A549 (cell line): ENCODE data around the gene ATOX1. TPM values are rescaled to one million over a fixed set of nuclear protein-coding genes. Genes with fewer than 3 reads are reported as not detected.
A peak's percentile ranks its signal among the peaks of the same experiment; 100 is the strongest.

ENCODE experiments used
- ATAC-seq, 2 experiments: fragments of 200-7000 bp in 1 of 2; fragments of >200 bp in 1 of 2; cut with Nextera tagmentation in 1 of 2; cut with Tn5 transposase in 1 of 2; 3 replicates each; pipeline versions ENCODE4 v1.8.0 to v1.9.1; 2018 to 2020; ENCODE audit warnings: mild to moderate bottlenecking in 1 of 2, moderate library complexity in 1 of 2
- CTCF ChIA-PET: fragments of 300-600 bp; sonication (Branson Sonifier 250); formaldehyde crosslinking; extraction: SDS; loops from one replicate; lab custom pipeline; 2021; ENCODE audit warnings: antibody characterized with exemption, inconsistent platforms; lab: Yijun Ruan, JAX
- POLR2A ChIA-PET: fragments of 350-600 bp; formaldehyde crosslinking; extraction: SDS; loops from one replicate; lab custom pipeline; 2021; ENCODE audit warnings: antibody characterized with exemption, inconsistent platforms; lab: Yijun Ruan, JAX
- DNase-seq, 2 experiments: peaks; one replicate each; pipeline versions ENCODE4 v3.0.0 to v3.0.0-alpha.2; 2011 to 2016; ENCODE audit warnings: low read depth in 1 of 2, low spot score in 1 of 2
- FAIRE-seq: peaks from 2 replicates; lab custom pipeline; 2011; peaks lifted over from hg19 to GRCh38; lab: Jason Lieb, UNC
- H3K27ac ChIP-seq, 2 experiments: fragments of >200 bp; sonication (Bioruptor Twin); formaldehyde crosslinking; 3 replicates each; pipeline ENCODE4 v1.5.1; 2016 to 2017
- H3K4me1 ChIP-seq: fragments of >200 bp; sonication (Bioruptor Twin); formaldehyde crosslinking; 3 replicates; pipeline ENCODE4 v1.6.1; 2016
- H3K4me2 ChIP-seq: fragments of >200 bp; sonication (Bioruptor Twin); formaldehyde crosslinking; 3 replicates; pipeline ENCODE4 v1.6.1; 2016
- H3K4me3 ChIP-seq: fragments of >200 bp; sonication (Bioruptor Twin); formaldehyde crosslinking; 3 replicates; pipeline ENCODE4 v1.5.1; 2016
- H3K9me3 ChIP-seq: fragments of >200 bp; sonication (Bioruptor Twin); formaldehyde crosslinking; 3 replicates; pipeline ENCODE4 v1.6.1; 2016
- BHLHE40 ChIP-seq: IDR thresholded peaks from 2 replicates; pipeline ENCODE4 v1.6.1; 2012; ENCODE audit warnings: low read depth, low read length, inconsistent platforms
- CHD2 ChIP-seq: fragments of 150-350 bp; IDR thresholded peaks from 2 replicates; pipeline ENCODE4 v1.6.1; 2014; ENCODE audit warnings: low read length; ENCODE audit not compliant: partially characterized antibody
- EHMT2 ChIP-seq: fragments of 200-600 bp; sonication (generic); IDR thresholded peaks from 2 replicates; pipeline ENCODE4 v1.6.1; 2016; ENCODE audit warnings: antibody characterized with exemption, low read depth, mild to moderate bottlenecking, moderate library complexity
- EP300 ChIP-seq, 2 experiments: fragments of >200 bp; sonication (Bioruptor Twin); formaldehyde crosslinking; IDR thresholded peaks; 2 replicates in 1 of 2; 3 replicates in 1 of 2; pipeline ENCODE4 v1.6.1; 2016 to 2017
- ESRRA ChIP-seq: fragments of 150-350 bp; IDR thresholded peaks from 2 replicates; pipeline ENCODE4 v1.6.1; 2014; ENCODE audit warnings: mild to moderate bottlenecking, low read length, borderline replicate concordance
- FOSB ChIP-seq: fragments of 250-450 bp; sonication (Bioruptor Pico); IDR thresholded peaks from 2 replicates; pipeline ENCODE4 v1.5.0; 2020; ENCODE audit warnings: mild to moderate bottlenecking, moderate library complexity
- FOSL2 ChIP-seq, 2 experiments: fragments of 450-650 bp in 1 of 2; fragments of >200 bp in 1 of 2; sonication (Bioruptor Twin) in 1 of 2; formaldehyde crosslinking; IDR thresholded peaks; 2 replicates each; pipeline versions ENCODE4 v1.5.0 to v1.6.1; 2016 to 2020; ENCODE audit warnings: mild to moderate bottlenecking in 1 of 2, moderate library complexity in 1 of 2
- HDAC2 ChIP-seq: fragments of 200-600 bp; sonication (generic); IDR thresholded peaks from 2 replicates; pipeline ENCODE4 v1.6.1; 2016
- HEYL ChIP-seq: fragments of 250-450 bp; sonication (Bioruptor Pico); IDR thresholded peaks from 2 replicates; pipeline ENCODE4 v1.8.0; 2021; ENCODE audit warnings: mild to moderate bottlenecking, moderate library complexity
- HOXA7 ChIP-seq: fragments of 250-450 bp; sonication (Bioruptor Pico); IDR thresholded peaks from 2 replicates; pipeline ENCODE4 v1.5.0; 2020; ENCODE audit warnings: mild to moderate bottlenecking, moderate library complexity
- HOXB5 ChIP-seq: fragments of 250-450 bp; sonication (Bioruptor Pico); IDR thresholded peaks from 2 replicates; pipeline ENCODE4 v1.5.0; 2020; ENCODE audit warnings: mild to moderate bottlenecking, moderate library complexity
- KDM1A ChIP-seq: fragments of 200-600 bp; sonication (generic); IDR thresholded peaks from 2 replicates; pipeline ENCODE4 v1.6.1; 2016; ENCODE audit warnings: low read depth, mild to moderate bottlenecking
- KDM5A ChIP-seq: fragments of 200-600 bp; sonication (generic); IDR thresholded peaks from 2 replicates; pipeline ENCODE4 v1.6.1; 2016; ENCODE audit warnings: antibody characterized with exemption, mild to moderate bottlenecking
- MAZ ChIP-seq: fragments of 150-350 bp; IDR thresholded peaks from 2 replicates; pipeline ENCODE4 v1.6.1; 2014; ENCODE audit warnings: antibody characterized with exemption, low read depth, low read length, borderline replicate concordance
- POLR2AphosphoS2 ChIP-seq: conservative IDR thresholded peaks from 2 replicates; pipeline ENCODE4 v1.6.1; 2012; ENCODE audit warnings: low read length, improper control_type of control experiment, inconsistent platforms
- RAD21 ChIP-seq, 2 experiments: fragments of >200 bp in 1 of 2; sonication (Bioruptor Twin) in 1 of 2; formaldehyde crosslinking in 1 of 2; IDR thresholded peaks in 1 of 2; conservative IDR thresholded peaks in 1 of 2; 2 replicates in 1 of 2; 3 replicates in 1 of 2; pipeline ENCODE4 v1.6.1; 2012 to 2018; ENCODE audit warnings: inconsistent platforms in 1 of 2
- RFX5 ChIP-seq: fragments of 450-650 bp; IDR thresholded peaks from 2 replicates; pipeline ENCODE4 v1.7.1; 2014; ENCODE audit warnings: antibody characterized with exemption, mild to moderate bottlenecking, moderate library complexity
- TFCP2L1 ChIP-seq: fragments of 250-450 bp; sonication (Bioruptor Pico); IDR thresholded peaks from 2 replicates; pipeline ENCODE4 v1.5.0; 2021; ENCODE audit warnings: mild to moderate bottlenecking
- ZC3H11A ChIP-seq: fragments of 450-650 bp; IDR thresholded peaks from 2 replicates; pipeline ENCODE4 v1.6.1; 2014; ENCODE audit warnings: antibody characterized with exemption, mild to moderate bottlenecking
- ZFP36 ChIP-seq: fragments of 450-650 bp; IDR thresholded peaks from 2 replicates; pipeline ENCODE4 v1.6.1; 2014; ENCODE audit warnings: borderline replicate concordance; ENCODE audit not compliant: partially characterized antibody
- WGBS: methylation state at CpG from one replicate; pipeline ENCODE4 v1.1.6; 2017; ENCODE audit errors: missing lambda C conversion rate; 5-methylcytosine and 5-hydroxymethylcytosine counted together
- polyA plus RNA-seq, 4 experiments: library from polyadenylated mRNA; depleted of rRNA in 3 of 4; stranded (reverse); fragments of >200 nt; fragmentation: RNase III in 1 of 4; extraction: RNeasy Plus Mini Kit Qiagen cat#74134 plus additional on column Dnase treatment in 1 of 4; gene quantifications; 2 replicates in 3 of 4; 3 replicates in 1 of 4; pipeline ENCODE4 v1.2.3, GENCODE V29; 2011 to 2017
- TF ChIP-seq, protein P1 (sequence below): fragments of >200 bp; sonication (Bioruptor Twin); formaldehyde crosslinking; IDR thresholded peaks from 3 replicates; pipeline ENCODE4 v1.5.1; 2016
- TF ChIP-seq, protein P2 (sequence below): IDR thresholded peaks from 2 replicates; pipeline ENCODE4 v1.6.1; 2012

The ATOX1 gene
- polyA plus RNA-seq, 2 of the 4 experiments (the other 2 are of a cell fraction): 58.1 to 218 TPM

DNA sequence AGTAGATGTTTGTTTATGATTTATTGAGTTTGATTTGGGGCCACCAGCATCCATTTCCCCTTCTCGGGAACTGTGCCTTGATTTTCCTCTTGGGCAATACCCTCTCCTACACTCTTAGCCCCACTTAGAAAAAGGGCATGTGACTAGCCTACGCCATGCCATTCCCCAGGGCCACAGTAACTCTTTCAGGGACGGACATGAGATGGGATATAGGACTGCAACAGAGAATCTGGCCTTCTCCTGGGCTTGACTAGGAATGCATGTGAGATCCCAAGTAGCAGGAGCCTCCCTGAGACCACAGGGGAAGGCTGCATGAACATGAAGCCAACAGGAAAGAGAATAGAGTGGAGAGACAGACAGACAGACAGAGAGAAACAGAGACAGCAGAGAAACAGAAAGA lies 41.0 kb downstream of the ATOX1 start:
- FAIRE-seq (no peak), DNase-seq (no peak), ATAC-seq (peak in 1 of 2 experiments; percentile 9; a peak in 1 of 6 replicates)
- peaks cover 12% of the 10 kb centered on the region; the same call in 2 of the 3 replicates for H3K4me1 ChIP-seq
- 61% methylated on average over 3 of the region's 3 CpGs for WGBS
- POLR2A ChIA-PET: interaction anchor here (0.7 kb wide), 1 partner anchor 709 kb away, joined by 3 read pairs; no protein-coding TSS in a partner anchor
- H3K9me3 ChIP-seq: no peaks in the 10 kb centered on the region
- CTCF ChIA-PET: interaction anchor here (1.2 to 9.4 kb wide), 4 partner anchors 18 to 65 kb away, joined by 4 to 65 read pairs (median 8); no protein-coding TSS in a partner anchor
- TF ChIP-seq, protein P1, sequence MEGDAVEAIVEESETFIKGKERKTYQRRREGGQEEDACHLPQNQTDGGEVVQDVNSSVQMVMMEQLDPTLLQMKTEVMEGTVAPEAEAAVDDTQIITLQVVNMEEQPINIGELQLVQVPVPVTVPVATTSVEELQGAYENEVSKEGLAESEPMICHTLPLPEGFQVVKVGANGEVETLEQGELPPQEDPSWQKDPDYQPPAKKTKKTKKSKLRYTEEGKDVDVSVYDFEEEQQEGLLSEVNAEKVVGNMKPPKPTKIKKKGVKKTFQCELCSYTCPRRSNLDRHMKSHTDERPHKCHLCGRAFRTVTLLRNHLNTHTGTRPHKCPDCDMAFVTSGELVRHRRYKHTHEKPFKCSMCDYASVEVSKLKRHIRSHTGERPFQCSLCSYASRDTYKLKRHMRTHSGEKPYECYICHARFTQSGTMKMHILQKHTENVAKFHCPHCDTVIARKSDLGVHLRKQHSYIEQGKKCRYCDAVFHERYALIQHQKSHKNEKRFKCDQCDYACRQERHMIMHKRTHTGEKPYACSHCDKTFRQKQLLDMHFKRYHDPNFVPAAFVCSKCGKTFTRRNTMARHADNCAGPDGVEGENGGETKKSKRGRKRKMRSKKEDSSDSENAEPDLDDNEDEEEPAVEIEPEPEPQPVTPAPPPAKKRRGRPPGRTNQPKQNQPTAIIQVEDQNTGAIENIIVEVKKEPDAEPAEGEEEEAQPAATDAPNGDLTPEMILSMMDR: no peak
- TF ChIP-seq ZFP36 (no peak), EHMT2 (no peak), ZC3H11A (no peak), EP300 (IDR thresholded peaks at IDR 0.05) (no peak), FOSL2 (IDR thresholded peaks at IDR 0.05) (no peak), FOSL2 (CRISPR knock-in tag; IDR thresholded peaks at IDR 0.05) (no peak), HOXB5 (CRISPR knock-in tag) (no peak), HEYL (CRISPR knock-in tag) (no peak), MAZ (no peak), CHD2 (no peak), TFCP2L1 (CRISPR knock-in tag) (no peak), BHLHE40 (no peak), FOSB (CRISPR knock-in tag) (no peak), POLR2AphosphoS2 (no peak), KDM1A (no peak)
- TF ChIP-seq, protein P2, sequence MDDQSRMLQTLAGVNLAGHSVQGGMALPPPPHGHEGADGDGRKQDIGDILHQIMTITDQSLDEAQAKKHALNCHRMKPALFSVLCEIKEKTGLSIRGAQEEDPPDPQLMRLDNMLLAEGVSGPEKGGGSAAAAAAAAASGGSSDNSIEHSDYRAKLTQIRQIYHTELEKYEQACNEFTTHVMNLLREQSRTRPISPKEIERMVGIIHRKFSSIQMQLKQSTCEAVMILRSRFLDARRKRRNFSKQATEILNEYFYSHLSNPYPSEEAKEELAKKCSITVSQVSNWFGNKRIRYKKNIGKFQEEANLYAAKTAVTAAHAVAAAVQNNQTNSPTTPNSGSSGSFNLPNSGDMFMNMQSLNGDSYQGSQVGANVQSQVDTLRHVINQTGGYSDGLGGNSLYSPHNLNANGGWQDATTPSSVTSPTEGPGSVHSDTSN: no peak
- H3K4me3 ChIP-seq: no peak overlapping the region
- H3K27ac ChIP-seq: peak overlapping the region in 1 of 2 experiments; percentile 66; a peak in 2 of 6 replicates
- no peak overlapping the region for H3K4me2 ChIP-seq

DNA sequence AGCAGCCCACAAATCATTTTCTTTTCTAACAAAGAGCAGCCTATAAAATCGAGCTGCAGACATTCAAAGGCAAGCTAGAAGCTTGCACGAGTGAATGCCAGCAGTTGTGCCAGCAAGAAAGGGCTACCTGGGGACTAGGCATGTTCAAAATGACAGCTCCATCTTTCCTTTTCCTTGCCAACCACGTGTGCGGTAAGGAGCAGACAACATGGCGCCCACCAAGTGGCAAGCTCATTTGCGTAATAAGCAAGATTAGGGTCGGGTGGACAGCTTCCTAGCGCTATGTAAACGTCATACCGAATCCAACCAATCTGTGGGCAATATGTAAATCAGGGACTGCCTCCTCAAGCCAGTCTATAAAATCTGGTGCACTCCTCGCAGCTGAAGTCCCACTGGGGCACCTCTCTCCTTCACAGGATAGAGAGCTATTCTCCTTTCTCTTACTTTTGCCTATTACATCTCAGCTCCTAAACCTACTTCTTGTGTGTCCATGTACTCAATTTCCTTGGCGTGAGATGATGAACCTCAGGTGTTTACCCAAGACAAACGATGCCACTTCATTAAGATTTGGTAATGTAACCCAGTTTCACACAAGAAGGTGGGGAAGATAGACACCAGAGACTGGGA lies 49.2 kb downstream of the ATOX1 start:
- no peak for DNase-seq
- CTCF ChIA-PET: interaction anchor here (0.8 to 1.6 kb wide), 3 partner anchors 31 to 51 kb away, joined by 3 to 4 read pairs (median 3); no protein-coding TSS in a partner anchor
- POLR2A ChIA-PET: interaction anchor here (0.8 kb wide), 1 partner anchor 62 kb away, joined by 4 read pairs; the partner anchor contains the start of gene G3BP1
- Histone ChIP-seq H3K4me1 (peaks cover under 1% of the 10 kb centered on the region; the same call in 2 of the 3 replicates), H3K4me2 (no peak overlapping the region), H3K27ac (no peak overlapping the region), H3K9me3 (peaks cover 3% of the 10 kb centered on the region; the same call in 2 of the 3 replicates), H3K4me3 (no peak overlapping the region)
- no peak for FAIRE-seq
- no peak for ATAC-seq
- 48% methylated on average over 13 of the region's 13 CpGs for WGBS
- no peak for TF ChIP-seq ESRRA
- no peak for TF ChIP-seq RAD21 (conservative IDR thresholded peaks at IDR 0.05 in 1 of 2, IDR thresholded peaks at IDR 0.05 in 1 of 2)
- TF ChIP-seq CHD2: no peak
- no peak for TF ChIP-seq HOXA7
- TF ChIP-seq FOSB (CRISPR knock-in tag): no peak
- TF ChIP-seq HDAC2: no peak
- no peak for TF ChIP-seq KDM1A
- no peak for TF ChIP-seq RFX5
- no peak for TF ChIP-seq KDM5A
- TF ChIP-seq, all 56 proteins: peak for 0
